Hepatocyte (in vitro differentiated cells): ENCODE data around the gene ARHGAP33. TPM values are rescaled to one million over a fixed set of nuclear protein-coding genes. Genes with fewer than 3 reads are reported as not detected.
"Not testable (repeated sequence)": the region's sequence is repeated elsewhere in the genome, so short reads cannot be mapped to it uniquely, and the experiment has no call there.

Experiments used
- DNase-seq: peaks from one replicate; pipeline ENCODE4 v3.0.0-alpha.2; 2016; ENCODE audit warnings: low spot score
- H2AFZ ChIP-seq: fragments of 200-600 bp; sonication (generic); 2 replicates; pipeline ENCODE4 v1.6.0; 2016; ENCODE audit warnings: antibody characterized with exemption, mild to moderate bottlenecking
- H3K27ac ChIP-seq: fragments of 200-600 bp; sonication (generic); 2 replicates; pipeline ENCODE4 v1.5.1; 2016; ENCODE audit warnings: mild to moderate bottlenecking
- H3K27me3 ChIP-seq: fragments of 200-600 bp; sonication (generic); 2 replicates; pipeline ENCODE4 v1.6.1; 2016
- H3K36me3 ChIP-seq: fragments of 200-600 bp; sonication (generic); replicated peaks from 2 replicates; pipeline ENCODE4 v1.5.1; 2016; ENCODE audit warnings: low read depth; ENCODE audit not compliant: insufficient read depth
- H3K4me1 ChIP-seq: fragments of 200-600 bp; sonication (generic); 2 replicates; pipeline ENCODE4 v1.5.1; 2016; ENCODE audit warnings: mild to moderate bottlenecking, moderate library complexity; ENCODE audit not compliant: insufficient read depth
- H3K4me2 ChIP-seq: fragments of 200-600 bp; sonication (generic); 2 replicates; pipeline ENCODE4 v1.6.0; 2016
- H3K4me3 ChIP-seq: fragments of 200-600 bp; sonication (generic); 2 replicates; pipeline ENCODE4 v1.5.1; 2016; ENCODE audit warnings: mild to moderate bottlenecking
- H3K79me2 ChIP-seq: fragments of 200-600 bp; sonication (generic); 2 replicates; pipeline ENCODE4 v1.6.0; 2017; ENCODE audit warnings: mild to moderate bottlenecking
- H3K9me2 ChIP-seq: fragments of 200-600 bp; sonication (generic); replicated peaks from 2 replicates; pipeline ENCODE4 v1.6.0; 2017; ENCODE audit warnings: mild to moderate bottlenecking; ENCODE audit not compliant: insufficient read depth
- H3K9me3 ChIP-seq: fragments of 200-600 bp; sonication (generic); 2 replicates; pipeline ENCODE4 v1.5.1; 2016; ENCODE audit warnings: low read depth, mild to moderate bottlenecking
- H4K20me1 ChIP-seq: fragments of 200-600 bp; sonication (generic); 2 replicates; pipeline ENCODE4 v1.6.0; 2016; ENCODE audit warnings: mild to moderate bottlenecking; ENCODE audit not compliant: insufficient read depth, poor library complexity, severe bottlenecking
- EZH2 ChIP-seq: fragments of 200-600 bp; sonication (generic); IDR thresholded peaks from 2 replicates; pipeline ENCODE4 v1.6.1; 2016; ENCODE audit warnings: antibody characterized with exemption, mild to moderate bottlenecking, borderline replicate concordance
- EZH2phosphoT487 ChIP-seq: fragments of 200-600 bp; sonication (generic); IDR thresholded peaks from one replicate; pipeline ENCODE4 v1.6.1; 2018; ENCODE audit warnings: antibody characterized with exemption, mild to moderate bottlenecking, low read depth, moderate library complexity; ENCODE audit not compliant: unreplicated experiment, severe bottlenecking
- WGBS: methylation state at CpG from one replicate; pipeline ENCODE4 v1.1.6; 2016; ENCODE audit warnings: low lambda C conversion rate; ENCODE audit errors: missing lambda C conversion rate; 5-methylcytosine and 5-hydroxymethylcytosine counted together
- polyA plus RNA-seq: library from polyadenylated mRNA; unstranded; fragments of >200 nt; fragmentation: Nextera tagmentation; extraction: Ambion mirVana; gene quantifications from 2 replicates; pipeline ENCODE4 v1.2.1, GENCODE V29; 2016
- total RNA-seq: library from RNA; depleted of rRNA; stranded (reverse); fragments of >200 nt; gene quantifications from 2 replicates; pipeline ENCODE4 v1.2.3, GENCODE V29; 2014
- TF ChIP-seq, protein P1 (sequence below): fragments of 200-600 bp; sonication (generic); IDR thresholded peaks from 2 replicates; pipeline ENCODE4 v1.5.1; 2016; ENCODE audit warnings: antibody characterized with exemption, mild to moderate bottlenecking; ENCODE audit not compliant: poor library complexity

ARHGAP33 gene
- total and polyA plus RNA-seq, 2 experiments from 2014 or later = 6.7 to 7.9 TPM

DNA sequence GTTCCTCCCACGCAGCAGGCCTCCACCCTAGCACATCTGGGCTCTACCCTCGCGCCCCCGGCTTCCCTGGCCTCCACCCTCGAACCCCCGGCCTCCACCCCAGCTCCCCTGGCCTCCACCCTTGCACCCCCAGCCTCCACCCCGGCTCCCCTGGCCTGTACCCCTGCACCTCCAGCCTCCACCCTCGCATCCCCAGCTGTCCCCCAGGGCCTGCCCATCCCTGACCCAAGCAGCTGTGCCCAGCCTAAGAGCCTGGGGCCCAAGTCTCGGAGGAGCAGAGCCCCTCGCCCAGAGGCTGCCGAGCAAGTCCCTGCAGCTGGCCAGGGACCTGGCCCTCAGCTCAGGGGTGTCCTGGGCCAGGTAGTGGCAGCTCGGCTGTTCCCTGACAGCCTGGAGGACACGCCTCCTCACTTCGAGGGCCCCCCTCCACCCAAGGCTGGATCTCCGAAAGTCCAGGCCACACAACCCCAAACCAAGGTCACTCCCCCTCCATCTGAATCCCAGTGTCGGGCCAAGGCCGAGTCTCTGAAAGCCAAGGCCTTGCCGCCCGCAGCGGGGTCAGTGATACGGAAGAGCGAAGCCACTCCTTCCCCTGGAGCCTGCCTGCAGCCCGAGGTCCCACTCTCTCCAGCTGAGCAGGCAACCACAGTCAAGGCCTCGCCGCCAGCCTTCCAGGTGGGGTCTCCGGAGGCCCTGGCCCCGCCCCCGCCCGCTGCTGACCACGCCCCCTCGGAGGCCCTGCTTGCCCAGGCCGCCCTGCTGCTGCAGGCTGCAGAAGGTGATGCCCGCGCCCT is 7.9 kb upstream of the ARHGAP33 start:
- H3K9me2 ChIP-seq = no peaks in the 10 kb centered on the region
- H4K20me1 ChIP-seq = no peaks in the 10 kb centered on the region
- H3K9me3 ChIP-seq = no peaks in the 10 kb centered on the region
- peak; percentile 46 for DNase-seq
- no peak for TF ChIP-seq EZH2phosphoT487
- no peak for TF ChIP-seq EZH2
- TF ChIP-seq, protein P1, sequence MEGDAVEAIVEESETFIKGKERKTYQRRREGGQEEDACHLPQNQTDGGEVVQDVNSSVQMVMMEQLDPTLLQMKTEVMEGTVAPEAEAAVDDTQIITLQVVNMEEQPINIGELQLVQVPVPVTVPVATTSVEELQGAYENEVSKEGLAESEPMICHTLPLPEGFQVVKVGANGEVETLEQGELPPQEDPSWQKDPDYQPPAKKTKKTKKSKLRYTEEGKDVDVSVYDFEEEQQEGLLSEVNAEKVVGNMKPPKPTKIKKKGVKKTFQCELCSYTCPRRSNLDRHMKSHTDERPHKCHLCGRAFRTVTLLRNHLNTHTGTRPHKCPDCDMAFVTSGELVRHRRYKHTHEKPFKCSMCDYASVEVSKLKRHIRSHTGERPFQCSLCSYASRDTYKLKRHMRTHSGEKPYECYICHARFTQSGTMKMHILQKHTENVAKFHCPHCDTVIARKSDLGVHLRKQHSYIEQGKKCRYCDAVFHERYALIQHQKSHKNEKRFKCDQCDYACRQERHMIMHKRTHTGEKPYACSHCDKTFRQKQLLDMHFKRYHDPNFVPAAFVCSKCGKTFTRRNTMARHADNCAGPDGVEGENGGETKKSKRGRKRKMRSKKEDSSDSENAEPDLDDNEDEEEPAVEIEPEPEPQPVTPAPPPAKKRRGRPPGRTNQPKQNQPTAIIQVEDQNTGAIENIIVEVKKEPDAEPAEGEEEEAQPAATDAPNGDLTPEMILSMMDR = no peak
- no peaks in the 10 kb centered on the region for H3K27me3 ChIP-seq
- no peaks in the 10 kb centered on the region for H3K79me2 ChIP-seq
- H3K4me2 ChIP-seq = no peak overlapping the region
- no peak overlapping the region for H3K27ac ChIP-seq
- no peaks in the 10 kb centered on the region for H3K36me3 ChIP-seq
- H3K4me1 ChIP-seq = no peaks in the 10 kb centered on the region
- no peak overlapping the region for H3K4me3 ChIP-seq
- H2AFZ ChIP-seq = no peak overlapping the region
- WGBS = 53% methylated on average over 30 of the region's 34 CpGs

DNA sequence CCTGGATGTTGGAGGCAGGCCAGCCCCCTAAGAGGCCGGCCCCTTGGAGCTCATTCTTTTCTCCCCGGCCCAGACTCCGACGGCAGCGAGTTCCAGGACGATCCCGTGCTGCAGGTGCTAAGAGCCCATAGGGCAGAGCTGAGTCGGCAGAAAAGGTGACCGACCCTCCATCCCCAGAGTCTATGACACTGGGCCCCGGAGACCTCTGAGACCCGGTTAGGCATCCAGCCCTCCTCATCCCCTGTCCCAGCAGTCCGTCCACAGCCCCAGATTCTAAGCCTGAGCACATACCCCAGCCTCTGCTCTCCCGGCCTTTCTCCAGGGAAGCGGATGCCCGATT is 7.3 kb upstream of the ARHGAP33 start:
- Histone ChIP-seq H3K27me3 (no peaks in the 10 kb centered on the region), H4K20me1 (no peaks in the 10 kb centered on the region), H3K27ac (no peak overlapping the region), H3K4me3 (no peak overlapping the region), H3K9me2 (no peaks in the 10 kb centered on the region), H3K4me2 (no peak overlapping the region), H2AFZ (no peak overlapping the region), H3K79me2 (no peaks in the 10 kb centered on the region), H3K36me3 (no peaks in the 10 kb centered on the region), H3K4me1 (no peaks in the 10 kb centered on the region), H3K9me3 (no peaks in the 10 kb centered on the region)
- 77% methylated on average over 15 of the region's 15 CpGs for WGBS
- TF ChIP-seq EZH2phosphoT487 (no peak), EZH2 (no peak)
- TF ChIP-seq, protein P1 = no peak
- no peak for DNase-seq

GRCh38 chr19:35772362-35772761 is 3.0 kb upstream of the ARHGAP33 start:
- 93% methylated on average over 5 of the region's 5 CpGs for WGBS
- not testable (repeated sequence) for H3K4me2 ChIP-seq, H3K36me3 ChIP-seq, H3K4me3 ChIP-seq, H3K9me2 ChIP-seq, H3K79me2 ChIP-seq, H4K20me1 ChIP-seq, DNase-seq, H3K9me3 ChIP-seq, H3K27me3 ChIP-seq, H3K27ac ChIP-seq, H2AFZ ChIP-seq
- peaks cover 10% of the 10 kb centered on the region for H3K4me1 ChIP-seq

GRCh38 chr19:35773020-35773806 is 2.2 kb upstream of the ARHGAP33 start:
- Histone ChIP-seq H3K4me3 (no peak overlapping the region), H3K9me2 (no peaks in the 10 kb centered on the region), H3K4me1 (peaks cover 10% of the 10 kb centered on the region), H4K20me1 (no peaks in the 10 kb centered on the region), H3K36me3 (no peaks in the 10 kb centered on the region), H3K27me3 (no peaks in the 10 kb centered on the region), H3K79me2 (peaks cover 4% of the 10 kb centered on the region), H3K27ac (no peak overlapping the region), H2AFZ (no peak overlapping the region), H3K4me2 (no peak overlapping the region), H3K9me3 (no peaks in the 10 kb centered on the region)
- 69% methylated on average over 9 of the region's 9 CpGs for WGBS
- no peak for TF ChIP-seq EZH2phosphoT487
- TF ChIP-seq EZH2 = no peak
- TF ChIP-seq, protein P1 = no peak
- no peak for DNase-seq
